IPS DF 4.7 (cell line): ENCODE measurements around the gene NRF1.
"Not testable (repeated sequence)": the region's sequence is repeated elsewhere in the genome, so short reads cannot be mapped to it uniquely, and the experiment has no call there.

ENCODE experiments used
- DNase-seq: peaks from one replicate; pipeline ENCODE4 v3.0.0-alpha.2; 2013; ENCODE audit warnings: low spot score; ENCODE audit errors: extremely low read depth

NRF1 gene

DNA sequence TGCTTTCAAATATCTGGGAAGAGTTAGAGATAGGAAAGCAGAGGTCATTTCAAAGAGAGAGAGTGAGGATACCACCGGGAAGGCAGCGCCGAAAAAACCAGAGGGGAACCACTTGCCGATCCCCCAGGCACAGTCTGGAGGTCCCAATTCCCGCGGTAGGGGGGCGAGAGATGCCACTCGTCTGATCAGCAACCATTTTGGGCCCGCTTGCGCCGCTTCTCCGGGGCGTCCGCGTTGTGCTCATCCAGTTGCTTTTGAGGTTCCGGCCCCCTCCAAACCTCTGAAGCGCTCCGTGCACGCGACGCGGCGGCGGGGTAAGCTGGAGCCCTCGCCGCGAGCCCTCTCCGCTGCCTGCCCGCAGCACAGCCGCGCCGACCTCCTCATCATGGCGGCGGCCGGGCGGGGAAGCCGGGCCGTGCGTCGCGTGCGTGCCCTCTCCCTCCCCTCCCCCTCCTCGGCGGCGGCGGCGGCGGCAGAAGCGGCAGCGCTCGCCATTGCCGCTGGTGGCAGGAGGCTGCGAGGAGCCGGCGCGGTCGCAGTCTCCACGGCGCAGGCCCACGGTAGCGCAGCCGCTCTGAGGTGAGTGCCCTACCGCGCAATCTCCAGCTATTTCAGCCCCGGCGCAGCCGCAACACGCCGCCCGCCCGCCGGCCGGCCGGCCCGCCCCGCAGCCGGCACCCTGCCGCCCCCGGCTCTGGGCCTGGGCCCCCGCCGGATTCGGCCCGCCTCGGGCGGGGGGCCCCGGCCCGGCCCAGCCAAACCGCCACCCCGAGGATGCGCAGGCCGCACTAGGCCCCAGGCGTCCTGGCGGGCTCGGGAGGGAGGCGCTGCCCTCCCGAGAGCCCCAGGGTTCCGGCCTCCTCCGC lies at the start of gene NRF1:
Gene NRF1 (plus strand): TSS at position 475 of the 866 bp plus-strand sequence. CDS start 45,632 bp downstream, outside the sequence.
- DNase-seq = no peak

DNA sequence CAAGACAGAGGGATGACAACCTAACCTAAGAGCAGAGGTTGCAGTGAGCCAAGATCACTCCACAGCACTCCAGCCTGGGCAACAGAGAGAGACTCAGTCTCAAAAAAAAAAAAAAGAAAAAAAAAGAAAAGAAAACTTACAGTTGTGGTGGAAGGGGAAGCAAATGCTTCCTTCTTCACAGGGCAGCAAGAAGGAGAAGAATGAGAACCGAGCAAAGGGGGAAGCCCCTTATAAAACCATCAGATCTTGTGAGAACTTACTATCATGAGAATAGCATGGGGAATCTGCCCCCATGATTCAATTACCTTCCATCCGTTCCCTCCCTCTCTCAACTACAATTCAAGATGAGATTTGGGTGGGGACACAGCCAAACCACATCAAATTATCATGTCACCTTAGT lies 45.2 kb upstream of the NRF1 start:
- DNase-seq = not testable (repeated sequence)

DNA sequence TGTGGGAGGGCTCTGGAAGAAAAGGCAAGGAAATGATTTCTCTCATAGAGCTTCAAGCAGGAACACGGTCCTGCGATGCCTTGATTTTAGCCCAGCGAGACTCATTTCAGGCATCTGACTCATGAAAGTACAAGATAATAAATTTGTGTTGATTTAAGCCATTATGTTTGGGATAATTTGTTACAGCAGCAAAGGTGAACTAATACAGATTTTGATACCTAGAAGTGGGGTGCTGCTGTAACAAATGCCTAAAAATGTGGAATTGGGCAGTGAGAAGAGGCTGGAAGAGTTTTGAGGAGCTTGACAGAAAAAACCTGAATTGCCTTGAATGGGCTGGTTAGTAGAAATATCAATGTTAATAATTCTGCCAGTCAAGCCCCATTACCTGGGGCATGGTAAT lies 44.1 kb upstream of the NRF1 start:
- DNase-seq = no peak

DNA sequence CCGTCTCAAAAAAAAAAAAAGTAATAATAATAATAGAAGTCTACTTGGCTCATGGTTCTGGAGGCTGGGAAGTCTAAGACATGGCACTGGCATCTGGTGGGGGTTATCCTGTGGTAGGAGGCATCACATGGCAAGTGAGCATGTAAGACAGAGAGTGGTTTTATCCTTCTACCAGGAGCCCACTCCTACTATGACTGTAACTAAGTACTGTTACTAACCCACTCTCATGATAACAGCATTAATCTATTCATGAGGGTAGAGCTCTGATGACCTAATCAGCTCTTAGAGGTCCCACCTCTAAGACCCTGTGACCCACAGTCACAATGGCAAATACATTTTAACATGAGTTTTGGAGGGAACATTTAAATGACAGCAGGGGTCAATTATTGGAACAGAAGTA lies 43.3 kb upstream of the NRF1 start:
- no peak for DNase-seq

DNA sequence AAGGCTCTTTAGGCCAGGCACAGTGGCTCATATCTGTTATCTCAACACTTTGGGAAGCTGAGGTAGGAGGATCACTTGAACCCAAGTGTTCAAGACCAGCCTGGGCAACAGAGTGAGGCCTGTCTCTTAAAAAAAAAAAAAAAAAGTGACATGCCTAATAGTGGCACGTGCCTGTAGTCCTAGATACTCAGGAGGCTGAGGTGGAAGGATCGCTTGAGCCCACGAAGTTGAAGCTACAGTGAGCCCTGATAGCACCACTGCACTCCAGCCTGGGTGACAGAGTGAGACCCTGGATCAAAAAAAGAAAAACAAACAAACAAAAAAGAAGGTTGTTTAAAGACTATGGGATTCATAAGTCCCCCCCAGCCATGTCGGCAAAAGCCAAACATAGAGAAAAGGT lies 42.2 kb upstream of the NRF1 start:
- DNase-seq = no peak

DNA sequence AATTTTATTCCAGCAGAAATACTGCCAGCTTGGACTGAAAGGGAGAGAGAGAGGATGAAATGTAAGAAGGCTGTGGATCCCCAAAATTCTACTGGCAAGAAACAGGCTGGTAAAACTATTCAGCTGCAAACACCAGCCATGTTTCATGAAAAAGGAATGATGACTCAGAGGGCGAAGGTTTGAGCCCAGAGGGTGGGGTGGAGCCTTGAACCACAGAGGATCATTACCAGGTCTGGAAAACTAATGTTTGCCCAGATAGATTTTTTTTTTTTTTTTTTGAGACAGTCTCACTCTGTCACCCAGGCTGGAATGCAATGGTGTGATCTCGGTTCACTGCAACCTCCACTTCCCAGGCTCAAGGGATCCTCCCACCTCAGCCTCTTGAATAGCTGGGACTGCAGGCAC lies 41.7 kb upstream of the NRF1 start:
- DNase-seq = no peak

DNA sequence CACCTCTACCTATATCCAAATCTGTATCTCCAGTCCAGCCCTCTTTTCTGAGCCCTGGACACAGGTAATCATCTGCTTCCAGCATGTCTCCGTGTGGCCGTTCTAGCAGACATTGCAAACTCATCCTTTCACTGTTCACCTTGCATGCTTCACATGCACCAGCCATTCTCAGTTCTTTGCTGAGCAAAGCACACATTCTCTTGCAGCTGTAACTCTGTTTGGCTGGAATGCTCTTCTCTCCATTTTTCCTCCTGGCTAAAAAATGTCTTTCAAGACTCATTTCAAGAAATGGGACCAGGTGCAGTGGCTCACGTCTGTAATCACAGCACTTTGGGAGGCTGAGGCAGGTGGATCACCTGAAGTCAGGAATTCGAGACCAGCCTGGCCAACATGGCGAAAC lies 40.3 kb upstream of the NRF1 start:
- no peak for DNase-seq

DNA sequence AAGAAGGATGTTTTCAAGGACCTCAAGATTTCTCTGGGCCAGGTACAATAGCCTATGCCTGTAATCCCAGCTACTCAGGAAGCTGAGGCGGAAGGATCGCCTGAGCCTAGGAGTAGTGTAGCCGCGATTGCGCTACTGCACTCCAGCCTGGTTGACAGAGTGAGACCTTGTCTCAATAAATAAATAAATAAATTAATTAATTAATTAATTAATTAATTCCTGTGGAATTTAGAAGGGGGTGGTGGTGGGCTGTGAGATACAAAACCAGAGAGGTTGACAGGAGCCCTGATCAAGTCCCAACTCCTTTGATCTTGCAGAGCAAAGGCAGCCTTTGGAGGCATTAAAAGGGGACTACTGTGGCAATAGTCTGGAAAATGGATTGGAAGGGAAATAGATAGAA lies 39.3 kb upstream of the NRF1 start:
- DNase-seq = no peak

DNA sequence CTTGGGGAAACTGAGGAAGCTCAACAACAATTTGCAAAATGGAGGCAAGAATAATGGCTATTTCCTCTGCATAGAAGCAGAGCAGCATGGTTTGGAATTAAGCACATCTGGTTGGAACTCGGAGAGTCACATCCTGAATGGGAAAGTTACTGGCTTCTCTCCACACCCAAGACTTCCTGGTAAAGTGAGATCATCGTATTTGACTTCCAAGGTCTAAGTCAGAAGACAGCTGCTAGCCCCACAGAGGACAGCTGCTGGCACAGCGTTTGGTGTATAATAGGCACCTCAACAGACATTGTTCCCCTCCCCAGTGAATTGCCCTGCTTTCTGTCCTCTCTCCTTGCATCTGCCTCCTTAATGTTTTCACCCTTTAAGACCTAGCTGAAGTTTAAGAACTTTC lies 37.0 kb upstream of the NRF1 start:
- no peak for DNase-seq

DNA sequence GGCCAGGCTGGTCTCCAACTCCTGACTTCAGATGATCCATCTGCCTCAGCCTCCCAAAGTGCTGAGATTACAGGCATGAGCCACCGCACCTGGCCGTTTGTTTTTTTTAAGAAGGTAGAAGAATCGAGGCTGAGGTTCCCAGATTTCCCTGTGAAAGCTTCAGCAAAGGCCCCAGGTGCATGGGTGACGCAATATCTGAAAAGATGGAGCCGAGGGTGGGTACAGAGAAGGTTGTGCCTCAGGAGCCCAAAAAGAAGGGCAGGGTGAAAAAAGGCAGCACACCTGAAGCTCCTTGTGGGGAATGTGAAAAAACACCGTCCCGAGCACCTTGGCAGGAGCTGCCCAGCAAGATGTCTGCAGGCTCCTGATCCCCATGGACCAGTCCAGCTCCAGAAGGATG lies 35.8 kb upstream of the NRF1 start:
- no peak for DNase-seq

DNA sequence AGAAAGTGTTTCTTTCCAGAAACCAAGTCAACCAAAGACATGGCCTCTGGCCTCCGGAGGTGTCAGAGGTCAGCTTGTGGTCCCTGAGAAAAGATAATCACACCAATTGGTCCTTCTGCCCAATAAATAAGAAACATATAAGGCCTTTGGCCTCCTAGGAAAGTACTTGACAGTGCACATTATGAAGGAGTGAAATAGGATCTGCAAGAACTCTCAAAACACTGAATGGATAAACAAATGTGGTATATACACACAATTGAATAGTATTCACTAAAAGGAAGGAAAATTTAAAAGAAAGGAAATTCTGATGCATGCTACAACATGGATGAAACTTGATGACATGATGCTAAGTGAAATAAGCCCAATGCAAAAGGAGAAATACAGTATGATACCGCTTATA lies 35.4 kb upstream of the NRF1 start:
- no peak for DNase-seq

DNA sequence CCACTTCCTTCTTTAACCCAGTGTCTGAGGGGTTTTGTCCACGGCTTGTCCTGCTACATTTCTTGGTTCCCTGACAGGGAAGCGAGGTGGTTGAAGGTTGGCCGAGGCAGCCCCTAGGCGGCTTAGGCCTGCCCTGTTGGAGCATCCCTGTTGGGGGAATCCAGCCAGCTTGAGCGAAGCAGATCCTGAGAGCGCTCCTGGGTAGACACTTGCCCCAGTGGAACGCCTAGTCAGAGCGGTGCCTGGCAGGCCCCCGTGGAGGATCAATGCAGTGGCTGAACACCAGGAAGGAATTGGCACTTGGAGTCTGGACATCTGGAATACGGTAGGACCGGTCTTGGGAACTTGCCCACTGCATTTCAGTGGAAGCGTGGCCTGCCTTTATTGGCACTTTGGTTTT lies 32.7 kb upstream of the NRF1 start:
- no peak for DNase-seq

DNA sequence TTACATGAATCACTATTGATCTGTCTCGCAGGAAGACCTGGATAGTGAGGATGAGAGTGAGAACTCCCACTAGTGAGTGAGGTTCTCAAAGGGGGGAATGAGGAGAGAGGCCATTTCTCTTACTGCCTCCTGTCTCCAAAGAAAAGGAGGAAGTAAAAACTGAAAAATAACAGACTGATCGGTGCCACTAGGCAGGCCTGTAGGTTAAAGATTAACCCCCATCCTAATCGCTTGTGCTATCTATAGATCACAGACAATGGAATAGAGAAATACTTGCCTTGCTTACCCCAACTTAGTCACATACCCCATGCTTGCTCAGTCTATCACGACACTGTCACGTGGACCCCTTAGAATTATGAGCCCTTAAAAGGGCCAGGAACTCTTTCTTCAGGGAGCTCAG lies 25.3 kb upstream of the NRF1 start:
- not testable (repeated sequence) for DNase-seq

DNA sequence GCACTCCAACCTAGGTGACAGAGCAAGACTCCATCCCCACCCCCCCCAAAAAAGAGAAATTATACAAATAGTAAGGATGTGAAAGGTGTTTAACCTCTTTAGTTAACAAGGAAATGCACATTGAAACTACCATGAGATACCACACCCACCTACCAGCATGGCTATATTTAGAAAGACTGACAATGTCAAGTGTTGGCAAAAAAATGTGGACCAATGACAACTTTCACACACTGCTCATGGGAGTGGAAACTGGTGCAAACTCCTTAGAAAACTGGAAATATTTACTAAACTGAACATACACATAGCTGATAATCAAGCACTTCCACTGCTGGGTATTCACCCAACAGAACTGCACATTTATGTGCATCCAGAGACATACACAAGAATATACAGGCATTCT lies 23.3 kb upstream of the NRF1 start:
- DNase-seq = no peak

DNA sequence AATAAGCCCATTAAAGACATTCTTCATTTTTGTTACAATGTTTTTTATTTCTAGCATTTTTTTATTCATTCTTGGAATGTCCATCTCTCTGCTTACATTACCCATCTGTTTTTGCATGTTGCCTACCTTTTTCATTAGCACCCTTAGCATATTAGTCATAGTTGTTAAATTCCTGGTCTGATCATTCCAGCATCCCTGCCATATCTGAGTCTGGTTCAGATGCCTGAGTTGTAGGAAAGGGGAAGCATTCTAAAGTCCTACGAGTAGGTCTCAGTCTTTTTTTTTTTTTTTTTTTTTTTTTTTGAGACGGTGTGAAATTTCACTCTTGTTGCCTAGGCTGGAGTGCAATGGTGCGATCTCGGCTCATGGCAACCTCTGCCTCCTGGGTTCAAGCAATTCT lies 19.7 kb upstream of the NRF1 start:
- no peak for DNase-seq

DNA sequence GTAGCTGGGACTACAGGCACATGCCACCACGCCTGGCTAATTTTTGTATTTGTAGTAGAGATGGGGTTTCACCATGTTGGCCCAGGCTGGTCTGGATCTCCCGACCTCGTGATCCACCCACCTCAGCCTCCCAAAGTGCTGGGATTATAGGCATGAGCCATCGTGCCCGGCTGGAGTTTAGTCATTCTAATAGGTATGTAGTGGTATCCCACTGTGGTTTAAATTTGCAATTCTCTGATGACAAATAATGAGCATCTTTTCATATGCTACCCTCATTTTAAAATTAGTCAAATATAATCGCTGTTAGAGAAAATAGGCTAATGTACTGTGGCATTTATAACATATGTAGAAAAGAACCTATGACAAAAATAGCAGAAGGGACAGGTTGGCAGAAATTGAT lies 15.1 kb upstream of the NRF1 start:
- DNase-seq = not testable (repeated sequence)

DNA sequence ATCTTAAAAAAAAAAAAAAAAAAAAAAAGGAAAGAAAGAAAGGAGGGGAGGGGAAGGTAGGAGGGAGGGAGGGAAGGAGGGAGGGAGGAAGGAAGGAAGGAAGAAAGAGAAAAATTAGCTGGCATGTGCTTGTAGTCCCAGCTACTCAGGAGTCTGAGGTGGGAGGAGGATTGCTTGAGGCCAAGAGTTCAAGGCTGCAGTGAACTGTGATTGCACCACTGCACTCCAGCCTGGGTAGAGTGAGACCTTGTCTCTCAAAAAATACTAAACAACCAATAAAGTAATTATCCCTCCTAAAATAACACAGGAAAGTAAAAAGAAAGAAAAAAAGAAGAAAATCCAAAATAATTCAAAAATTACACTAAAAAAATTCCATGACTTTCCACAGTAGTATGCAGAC lies 13.8 kb upstream of the NRF1 start:
- DNase-seq = no peak

DNA sequence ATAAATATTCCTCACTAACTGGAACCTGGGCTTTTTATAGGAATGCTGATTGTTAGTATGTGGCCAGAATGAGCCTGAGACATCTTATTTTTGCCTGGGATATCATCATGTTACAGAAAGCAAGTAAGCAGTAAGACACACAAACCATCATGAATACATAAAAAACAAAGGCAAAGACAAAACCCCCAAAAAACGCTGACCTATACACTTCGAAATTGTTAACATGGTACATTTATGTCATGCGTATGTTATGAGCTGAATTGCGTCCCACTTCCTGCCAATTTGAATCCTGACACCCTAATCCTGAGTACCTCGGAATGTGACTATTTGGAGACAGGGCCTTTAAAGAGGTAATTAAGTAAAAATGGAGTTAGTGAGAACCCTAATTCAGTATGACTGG lies 12.3 kb upstream of the NRF1 start:
- DNase-seq = no peak

DNA sequence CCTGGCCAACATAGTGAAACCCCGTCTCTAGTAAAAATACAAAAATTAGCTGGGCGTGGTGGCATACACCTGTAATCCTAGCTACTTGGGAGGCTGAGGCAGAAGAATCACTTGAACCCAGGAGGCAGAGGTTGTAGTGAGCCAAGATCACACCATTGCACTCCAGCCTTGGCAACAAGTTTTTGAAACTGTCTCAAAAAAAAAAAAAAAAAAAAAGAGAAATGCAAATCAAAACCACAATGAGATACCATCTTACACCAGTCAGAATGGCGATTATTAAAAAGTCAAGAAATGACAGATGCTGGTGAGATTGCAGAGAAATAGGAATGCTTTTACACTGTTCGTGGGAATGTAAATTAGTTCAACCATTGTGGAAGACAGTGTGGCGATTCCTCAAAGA lies 7.9 kb upstream of the NRF1 start:
- DNase-seq = not testable (repeated sequence)

DNA sequence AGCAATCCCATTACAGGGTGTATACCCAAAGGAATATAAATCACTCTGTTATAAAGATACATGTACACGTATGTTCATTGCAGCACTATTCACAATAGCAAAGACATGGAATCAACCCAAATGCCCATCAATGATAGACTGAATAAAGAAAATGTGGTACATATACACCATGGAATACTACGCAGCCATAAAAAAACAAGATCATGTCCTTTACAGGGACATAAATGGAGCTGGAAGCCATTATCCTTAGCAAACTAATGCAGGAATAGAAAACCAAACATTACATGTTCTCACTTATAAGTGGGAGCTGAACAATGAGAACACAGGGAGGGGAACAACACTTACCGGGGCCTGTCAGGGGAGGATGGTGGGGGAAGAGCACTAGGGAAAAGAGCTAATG lies 7.5 kb upstream of the NRF1 start:
- not testable (repeated sequence) for DNase-seq

DNA sequence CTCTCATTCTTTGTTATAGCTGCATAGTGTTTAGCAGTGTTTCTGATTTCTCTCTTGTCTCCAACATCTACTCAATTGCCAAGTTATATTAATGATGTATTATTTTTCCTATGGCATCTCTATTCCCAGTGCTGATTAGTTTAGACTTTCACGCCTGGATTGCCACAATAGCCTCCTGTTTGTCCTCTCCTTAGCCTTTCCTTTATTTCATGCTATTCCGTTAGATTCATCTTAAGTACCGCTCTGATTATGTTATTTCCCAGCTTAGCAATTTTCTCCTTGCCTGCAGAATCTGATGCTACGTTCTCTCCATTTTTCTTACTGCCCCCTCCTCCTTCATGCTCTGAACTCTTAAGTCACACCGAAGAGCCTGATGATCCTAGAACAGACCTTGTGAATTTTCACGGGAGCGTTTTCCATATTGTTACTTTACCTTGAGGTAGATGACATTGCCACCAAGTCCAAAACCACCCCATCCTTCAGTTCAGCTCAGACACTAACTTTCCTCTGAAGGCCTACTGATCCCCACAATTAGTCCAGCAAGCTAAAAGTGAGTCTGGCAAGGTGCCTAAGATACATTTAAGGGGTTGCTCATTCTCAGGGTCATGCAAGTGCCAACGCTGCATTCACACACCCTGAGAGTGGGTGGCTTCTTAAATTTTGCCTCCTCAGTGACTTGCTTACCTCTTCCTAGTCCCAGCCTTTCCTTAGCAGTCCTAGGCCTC lies 6.6 kb upstream of the NRF1 start:
- DNase-seq = no peak

DNA sequence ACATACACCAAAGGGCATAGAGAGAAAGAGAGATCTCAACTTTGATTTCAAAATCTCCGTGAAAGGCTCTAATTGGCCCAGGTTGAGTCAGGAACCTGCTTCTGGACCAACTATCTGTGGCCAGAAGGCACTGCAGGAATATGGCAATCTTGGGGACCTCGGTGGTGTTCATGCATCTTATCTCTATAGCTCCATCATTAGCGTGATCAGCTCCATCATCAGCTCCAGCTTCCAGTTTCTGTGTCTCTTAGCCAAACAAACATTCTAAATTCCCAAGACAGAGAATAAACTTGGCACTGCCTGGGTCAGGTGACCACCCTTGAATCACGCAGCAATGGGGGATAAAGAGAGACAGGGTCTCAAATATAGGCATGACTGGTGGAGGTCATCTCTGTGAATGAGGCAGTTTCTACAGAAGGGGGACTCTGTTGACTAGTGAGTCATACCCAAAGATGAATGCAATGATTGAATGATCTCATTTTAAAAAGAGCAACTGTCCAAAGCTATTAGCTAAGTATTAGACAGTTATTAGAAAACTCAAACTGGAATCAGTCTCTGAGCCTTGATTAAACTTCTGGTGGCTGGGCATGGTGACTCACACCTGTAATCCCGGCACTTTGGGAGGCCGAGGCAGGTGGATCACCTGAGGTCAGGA lies 5.4 kb upstream of the NRF1 start:
- DNase-seq = no peak
